Skeletal muscle tissue (tissue), 4 donors: Measurements from ENCODE around the gene UBE2V1. TPM values are rescaled to one million over a fixed set of nuclear protein-coding genes. Genes with fewer than 3 reads are reported as not detected.

ENCODE experiments used
- H3K27ac ChIP-seq: one replicate; pipeline ENCODE4 v1.7.0; 2013; ENCODE audit warnings: mild to moderate bottlenecking, low read depth, low read length, inconsistent platforms
- H3K27me3 ChIP-seq, 3 donors: one replicate each; pipeline ENCODE4 v1.7.0; 2013; ENCODE audit warnings: low read length in 3 of 3; ENCODE audit not compliant: control insufficient read depth in 3 of 3, insufficient read depth in 3 of 3
- H3K36me3 ChIP-seq, 3 donors: one replicate each; pipeline ENCODE4 v1.7.0; 2013; ENCODE audit warnings: low read length in 3 of 3; ENCODE audit not compliant: control insufficient read depth in 3 of 3, insufficient read depth in 3 of 3
- H3K4me1 ChIP-seq, 3 donors: one replicate each; pipeline ENCODE4 v1.7.0; 2013; ENCODE audit warnings: low read length in 3 of 3, mild to moderate bottlenecking in 3 of 3; ENCODE audit not compliant: control insufficient read depth in 3 of 3, insufficient read depth in 3 of 3
- H3K4me3 ChIP-seq, 3 donors: one replicate each; pipeline ENCODE4 v1.7.0; 2013; ENCODE audit warnings: low read length in 3 of 3
- H3K9ac ChIP-seq, 3 donors: one replicate each; pipeline ENCODE4 v1.7.0; 2013; ENCODE audit warnings: low read length in 3 of 3, mild to moderate bottlenecking in 3 of 3, moderate library complexity in 2 of 3, low read depth in 1 of 3
- H3K9me3 ChIP-seq, 3 donors: one replicate each; pipeline ENCODE4 v1.7.0; 2013; ENCODE audit warnings: low read length in 3 of 3; ENCODE audit not compliant: control insufficient read depth in 3 of 3
- total RNA-seq: library from RNA; depleted of rRNA; stranded (reverse); fragments of >200 nt; gene quantifications from one replicate; pipeline ENCODE4 v1.2.3, GENCODE V29; 2014
- donor health status: Osteomylitis.

The UBE2V1 gene
- total RNA-seq, 1 donor from 2014 or later, result 36.5 TPM

DNA sequence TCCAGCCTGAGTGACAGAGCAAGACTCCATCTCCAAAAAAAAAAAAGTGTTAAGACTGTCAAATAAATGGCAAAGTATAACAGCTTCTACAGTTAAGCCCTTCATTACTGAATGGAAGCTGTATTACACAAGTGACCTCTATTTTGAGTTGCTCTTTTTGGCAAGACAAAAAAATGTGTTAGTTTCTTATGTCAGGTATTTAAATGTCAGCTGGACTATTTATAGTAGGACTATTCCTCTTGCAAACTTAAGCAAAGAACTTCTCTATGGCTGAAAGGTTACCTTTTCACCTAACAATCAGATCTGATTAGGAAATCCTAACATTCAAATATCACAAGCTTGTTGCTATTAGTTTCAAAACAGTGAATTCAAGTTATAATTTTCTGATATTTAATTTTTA lies 12.4 kb downstream of the UBE2V1 start:
- H3K27me3 ChIP-seq, result no peaks in the 10 kb centered on the region
- no peaks in the 10 kb centered on the region for H3K9me3 ChIP-seq
- no peak overlapping the region for H3K4me3 ChIP-seq
- peak overlapping the region; percentile 29 to 82 (median 35) for H3K9ac ChIP-seq
- peak overlapping the region; percentile 59 for H3K27ac ChIP-seq
- peaks cover 2 to 9% (median 6%) of the 10 kb centered on the region in 3 donors for H3K36me3 ChIP-seq
- peaks cover 32 to 47% (median 41%) of the 10 kb centered on the region in 3 donors for H3K4me1 ChIP-seq

DNA sequence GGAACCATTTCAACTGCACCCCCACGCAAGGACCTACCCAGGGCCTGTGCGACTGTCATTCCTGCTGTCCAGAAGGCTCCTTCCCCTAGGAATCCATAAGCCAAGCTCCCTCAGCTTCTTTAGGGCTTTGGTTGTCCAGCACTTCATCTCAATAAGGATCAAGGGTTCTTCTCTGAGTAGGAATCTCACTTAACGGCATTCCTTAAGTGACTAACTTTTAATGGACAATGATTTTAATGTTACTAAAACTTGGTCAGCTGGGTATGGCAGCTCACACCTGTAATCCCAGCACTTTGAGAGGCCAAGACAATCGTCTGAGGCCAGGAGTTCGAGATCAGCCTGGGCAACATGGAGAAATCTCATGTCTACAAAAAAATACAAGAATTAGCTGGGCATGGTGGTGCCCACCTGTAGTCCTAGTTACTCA lies 13.4 kb downstream of the UBE2V1 start:
- H3K9me3 ChIP-seq, result no peaks in the 10 kb centered on the region
- peaks cover 9 to 18% (median 12%) of the 10 kb centered on the region in 3 donors for H3K36me3 ChIP-seq
- H3K27me3 ChIP-seq, result no peaks in the 10 kb centered on the region
- peaks cover 27 to 47% (median 41%) of the 10 kb centered on the region in 3 donors for H3K4me1 ChIP-seq
- H3K27ac ChIP-seq, result peak overlapping the region; percentile 1
- no peak overlapping the region for H3K4me3 ChIP-seq
- no peak overlapping the region for H3K9ac ChIP-seq

- H3K27me3 ChIP-seq, result no peaks in the 10 kb centered on the region
- H3K9me3 ChIP-seq, result no peaks in the 10 kb centered on the region
- H3K4me1 ChIP-seq, result peaks cover 27 to 47% (median 41%) of the 10 kb centered on the region in 3 donors
- peak overlapping the region; percentile 1 for H3K27ac ChIP-seq
- no peak overlapping the region for H3K4me3 ChIP-seq
- no peak overlapping the region for H3K9ac ChIP-seq
- peaks cover 9 to 20% (median 15%) of the 10 kb centered on the region in 3 donors for H3K36me3 ChIP-seq
Observed at GRCh38 chr20:50099113-50099512, 13.8 kb downstream of the UBE2V1 start.

DNA sequence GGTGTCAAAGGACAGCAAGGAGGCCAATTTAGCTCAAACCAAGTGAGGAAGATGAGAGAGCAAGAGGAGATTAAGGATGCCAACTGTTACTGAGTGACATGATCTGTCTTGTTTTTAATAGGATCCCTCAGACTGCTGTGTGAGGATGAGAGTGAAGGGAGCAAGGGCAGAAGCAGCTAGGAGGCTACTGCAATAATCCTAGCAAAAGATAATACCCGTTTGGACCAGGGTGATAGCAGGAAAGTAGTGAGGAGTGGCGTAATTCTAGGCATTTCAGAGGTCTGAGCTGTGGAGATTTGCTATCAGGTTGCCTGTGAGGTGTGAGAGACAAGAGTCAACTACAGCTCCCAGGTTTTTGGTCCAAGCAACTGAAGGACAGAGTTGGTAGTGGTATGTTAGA lies 14.7 kb downstream of the UBE2V1 start:
- no peaks in the 10 kb centered on the region for H3K27me3 ChIP-seq
- peak overlapping the region in 1 of 3 donors; percentile 28 for H3K4me3 ChIP-seq
- H3K9me3 ChIP-seq, result no peaks in the 10 kb centered on the region
- H3K4me1 ChIP-seq, result peaks cover 27 to 47% (median 41%) of the 10 kb centered on the region in 3 donors
- H3K36me3 ChIP-seq, result peaks cover 11 to 20% (median 17%) of the 10 kb centered on the region in 3 donors
- no peak overlapping the region for H3K9ac ChIP-seq
- H3K27ac ChIP-seq, result peak overlapping the region; percentile 32

GRCh38 chr20:50097843-50098242 lies 15.1 kb downstream of the UBE2V1 start:
- Histone ChIP-seq H3K36me3 (peaks cover 12 to 20% (median 19%) of the 10 kb centered on the region in 3 donors), H3K9ac (no peak overlapping the region), H3K4me1 (peaks cover 27 to 49% (median 41%) of the 10 kb centered on the region in 3 donors), H3K27ac (peak overlapping the region; percentile 32), H3K4me3 (peak overlapping the region in 1 of 3 donors; percentile 28), H3K9me3 (no peaks in the 10 kb centered on the region), H3K27me3 (no peaks in the 10 kb centered on the region)

GRCh38 chr20:50096237-50096636 lies 16.7 kb downstream of the UBE2V1 start:
- no peaks in the 10 kb centered on the region for H3K27me3 ChIP-seq
- no peak overlapping the region for H3K4me3 ChIP-seq
- H3K36me3 ChIP-seq, result peaks cover 12 to 20% (median 19%) of the 10 kb centered on the region in 3 donors
- no peak overlapping the region for H3K9ac ChIP-seq
- peaks cover 19 to 38% (median 34%) of the 10 kb centered on the region in 3 donors for H3K4me1 ChIP-seq
- H3K27ac ChIP-seq, result no peak overlapping the region
- H3K9me3 ChIP-seq, result no peaks in the 10 kb centered on the region

DNA sequence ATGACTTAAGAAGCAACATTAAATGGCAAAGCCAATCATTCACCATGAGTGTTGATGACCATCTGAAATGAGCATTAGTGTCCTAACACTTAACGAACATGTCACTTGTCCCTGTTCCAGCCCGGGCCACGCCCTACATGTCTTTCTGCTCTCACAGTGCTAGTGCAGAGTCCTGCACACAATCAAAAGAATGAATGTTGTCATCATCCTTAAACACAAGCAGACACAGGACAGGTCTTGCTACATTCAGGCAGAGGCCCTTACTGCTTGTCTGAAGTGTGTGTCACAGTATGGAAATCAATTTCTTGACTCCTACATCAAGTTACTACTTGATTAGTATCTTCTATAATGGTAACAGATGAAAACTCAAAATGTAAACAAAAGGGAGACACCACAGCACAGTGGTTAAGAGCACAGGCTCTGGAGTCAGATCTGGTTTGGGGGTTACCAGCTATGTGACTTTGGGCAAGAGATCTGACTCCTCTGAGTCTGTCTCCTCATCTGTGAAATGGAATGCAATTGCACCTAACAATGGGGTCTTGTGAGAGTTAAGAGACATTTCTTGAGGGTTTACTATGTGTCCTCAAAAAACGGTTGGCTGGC lies 17.4 kb downstream of the UBE2V1 start:
- H3K9me3 ChIP-seq, result no peaks in the 10 kb centered on the region
- peaks cover 19 to 35% (median 29%) of the 10 kb centered on the region in 3 donors for H3K4me1 ChIP-seq
- H3K36me3 ChIP-seq, result peaks cover 12 to 20% (median 19%) of the 10 kb centered on the region in 3 donors
- H3K27ac ChIP-seq, result no peak overlapping the region
- H3K4me3 ChIP-seq, result no peak overlapping the region
- H3K9ac ChIP-seq, result no peak overlapping the region
- no peaks in the 10 kb centered on the region for H3K27me3 ChIP-seq

GRCh38 chr20:50094522-50094921 lies 18.4 kb downstream of the UBE2V1 start:
- H3K36me3 ChIP-seq, result peaks cover 12 to 20% (median 19%) of the 10 kb centered on the region in 3 donors
- no peak overlapping the region for H3K9ac ChIP-seq
- peaks cover 16 to 28% (median 24%) of the 10 kb centered on the region in 3 donors for H3K4me1 ChIP-seq
- H3K4me3 ChIP-seq, result no peak overlapping the region
- no peak overlapping the region for H3K27ac ChIP-seq
- H3K9me3 ChIP-seq, result no peaks in the 10 kb centered on the region
- H3K27me3 ChIP-seq, result no peaks in the 10 kb centered on the region

- Histone ChIP-seq H3K4me1 (peaks cover 15 to 16% (median 16%) of the 10 kb centered on the region in 3 donors), H3K36me3 (peaks cover 15 to 27% (median 19%) of the 10 kb centered on the region in 3 donors), H3K4me3 (no peak overlapping the region), H3K27ac (no peak overlapping the region), H3K27me3 (no peaks in the 10 kb centered on the region), H3K9ac (no peak overlapping the region), H3K9me3 (no peaks in the 10 kb centered on the region)
Observed at GRCh38 chr20:50093240-50093639, 19.7 kb downstream of the UBE2V1 start.

DNA sequence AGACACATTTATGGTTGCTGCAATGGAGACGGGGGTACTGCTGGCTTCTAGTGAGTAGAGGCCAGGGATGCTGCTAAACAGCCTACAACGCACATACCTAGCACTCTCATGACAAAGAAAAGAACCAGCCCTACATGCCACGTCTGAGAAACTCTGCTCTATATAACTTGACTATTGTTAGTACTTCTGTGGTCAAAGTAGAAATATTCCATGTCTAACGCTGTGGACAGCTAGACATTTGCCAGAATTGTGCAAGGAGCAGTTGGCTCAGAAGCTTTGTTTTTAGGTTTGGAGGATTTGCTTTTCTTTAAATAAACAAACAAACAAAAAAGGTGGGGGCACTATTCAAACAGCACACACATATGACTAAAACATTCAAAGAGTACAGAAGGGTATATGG lies 20.5 kb downstream of the UBE2V1 start:
- Histone ChIP-seq H3K9me3 (no peaks in the 10 kb centered on the region), H3K27me3 (no peaks in the 10 kb centered on the region), H3K27ac (no peak overlapping the region), H3K36me3 (peaks cover 15 to 31% (median 22%) of the 10 kb centered on the region in 3 donors), H3K9ac (no peak overlapping the region), H3K4me3 (no peak overlapping the region), H3K4me1 (peaks cover 8 to 9% (median 8%) of the 10 kb centered on the region in 3 donors)
